Measurements from ENCODE around the gene SETDB1. TPM values are rescaled to one million over a fixed set of nuclear protein-coding genes. Genes with fewer than 3 reads are reported as not detected.

SETDB1 gene
- total and polyA plus RNA-seq, 2 of the 8 experiments (the other 6 are each of a cell fraction or from before 2014, with no cell fraction given) = 27.5 to 48.8 TPM

DNA sequence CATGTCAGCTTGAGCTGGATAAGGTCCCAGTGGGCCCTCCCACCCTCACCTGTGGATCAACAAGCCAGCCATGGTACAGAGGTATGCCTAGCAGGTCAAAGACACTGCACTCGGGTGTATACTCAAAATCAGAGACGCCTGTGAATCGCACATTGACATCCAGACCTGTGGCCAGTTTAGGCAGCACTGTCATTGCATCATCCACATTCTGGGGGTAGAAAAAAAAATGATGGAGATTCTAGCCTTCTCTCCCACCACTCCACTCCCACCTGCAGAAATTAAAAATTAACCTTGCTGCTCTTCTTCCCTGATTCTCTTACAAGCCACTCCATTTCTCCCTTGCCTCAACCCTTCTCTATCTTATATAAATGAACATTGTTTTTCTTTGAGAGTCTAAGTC is 74.2 kb downstream of the SETDB1 start:
- no peak overlapping the region for H2BK120ac ChIP-seq (replicated peaks; ENCODE audit: low read depth, low read length)
- no peak overlapping the region for H3K18ac ChIP-seq (ENCODE audit: extremely low read depth, low read length)
- peaks cover 0 to 7% (median 5%) of the 10 kb centered on the region in 4 experiments; a peak in 6 of 8 replicates for H3K36me3 ChIP-seq (ENCODE audit: control insufficient read depth in 2 of 4, insufficient read depth in 4 of 4, low read length in 3 of 4)
- H3K9me3 ChIP-seq (ENCODE audit: insufficient read depth in 2 of 2, low read depth in 1 of 2, low read length in 1 of 2) = no peaks in the 10 kb centered on the region
- H3K27ac ChIP-seq (ENCODE audit: low read depth, low read length) = no peak overlapping the region
- peaks cover 0 to 4% (median 0%) of the 10 kb centered on the region in 4 experiments; a peak in 1 of 7 replicates for H3K4me1 ChIP-seq (replicated peaks in 1 of 4; ENCODE audit: control insufficient read depth in 3 of 4, insufficient read depth in 4 of 4, low read length in 3 of 4)
- no peak overlapping the region for H3K4ac ChIP-seq (replicated peaks; ENCODE audit: insufficient read length, low read depth, low read length)
- no peak overlapping the region for H3K14ac ChIP-seq (ENCODE audit: insufficient read length)
- no peak overlapping the region for H2BK5ac ChIP-seq (ENCODE audit: low read depth, low read length)
- no peak overlapping the region for H2BK15ac ChIP-seq (ENCODE audit: low read length)
- H3K23ac ChIP-seq (ENCODE audit: insufficient read length) = no peak overlapping the region
- no peak overlapping the region for H3K56ac ChIP-seq (replicated peaks; ENCODE audit: insufficient read length, low read depth, low read length)
- POLR2A ChIA-PET (ENCODE audit: partially characterized antibody) = interaction anchor here (0.7 to 1.2 kb wide), 4 partner anchors 19 to 276 kb away, joined by 3 to 4 read pairs (median 4); no protein-coding TSS in a partner anchor
- no peak for TF ChIP-seq NANOG (IDR thresholded peaks at IDR 0.05; ENCODE audit: insufficient read depth, low read depth, low read length, poor library complexity, severe bottlenecking)
- TF ChIP-seq YY1 (IDR thresholded peaks at IDR 0.05; ENCODE audit: low read depth, low read length) = no peak
- H4K5ac ChIP-seq (ENCODE audit: insufficient read length, low read depth, low read length) = no peak overlapping the region
- H3K79me2 ChIP-seq (ENCODE audit: control insufficient read depth in 1 of 2, insufficient read depth in 2 of 2, low read length in 2 of 2) = no peaks in the 10 kb centered on the region
- no peak for DNase-seq (ENCODE audit: low read depth in 1 of 2, low spot score in 2 of 2)
- no peak overlapping the region for H3K9ac ChIP-seq (replicated peaks in 1 of 4; ENCODE audit: extremely low read depth in 1 of 4, low read depth in 3 of 4, low read length in 3 of 4)
- 97% methylated on average over 3 of the region's 3 CpGs; no CpG with 5 or more reads in 1 of the 2 experiments for WGBS, 2 experiments (ENCODE audit: extremely low coverage in 1 of 2, insufficient coverage in 1 of 2, insufficient read length in 1 of 2, insufficient replicate concordance in 2 of 2, low coverage in 1 of 2, low lambda C conversion rate in 2 of 2, missing lambda C conversion rate in 1 of 2)
- FAIRE-seq = no peak
- no peaks in the 10 kb centered on the region for H3K27me3 ChIP-seq (replicated peaks in 1 of 4; ENCODE audit: control insufficient read depth in 3 of 4, extremely low read depth in 1 of 4, insufficient read depth in 3 of 4, low read length in 3 of 4)
- CTCF ChIA-PET (ENCODE audit: partially characterized antibody) = interaction anchor here (1.2 to 7.8 kb wide), 4 partner anchors 18 to 156 kb away, joined by 3 to 142 read pairs (median 4); partner anchors contain the start of genes ANXA9 and TNFAIP8L2
- H3K79me1 ChIP-seq (ENCODE audit: low read depth, low read length) = no peaks in the 10 kb centered on the region
- no peaks in the 10 kb centered on the region for H4K20me1 ChIP-seq (replicated peaks in 1 of 2; ENCODE audit: control insufficient read depth in 1 of 2, insufficient read depth in 2 of 2, low read length in 2 of 2)
- H2AK5ac ChIP-seq (ENCODE audit: low read depth, low read length) = no peak overlapping the region
- no peak overlapping the region for H4K91ac ChIP-seq (replicated peaks; ENCODE audit: insufficient read length, low read length)
- H4K8ac ChIP-seq (ENCODE audit: extremely low read depth, insufficient read depth, low read length) = no peak overlapping the region
- no peak overlapping the region for H3K4me2 ChIP-seq (ENCODE audit: insufficient read depth in 1 of 2, low read depth in 2 of 2, low read length in 2 of 2)
- H2AFZ ChIP-seq (ENCODE audit: low read length) = no peak overlapping the region
- no peak overlapping the region for H2BK20ac ChIP-seq (ENCODE audit: low read length)
- H2BK12ac ChIP-seq (ENCODE audit: low read depth, low read length) = no peak overlapping the region
- no peaks in the 10 kb centered on the region for H3K23me2 ChIP-seq (ENCODE audit: low read depth, low read length)
- H3K4me3 ChIP-seq (ENCODE audit: extremely low read depth in 1 of 4, insufficient read depth in 2 of 4, low read depth in 3 of 4, low read length in 4 of 4) = no peak overlapping the region

Data from H1 (cell line).